Smooth muscle cell (in vitro differentiated cells): ENCODE measurements around the gene ABLIM2. TPM values are rescaled to one million over a fixed set of nuclear protein-coding genes. Genes with fewer than 3 reads are reported as not detected.

ENCODE experiments used
- DNase-seq: peaks from one replicate; lab custom pipeline; 2025; ENCODE audit not compliant: unreplicated experiment; lab: John Stamatoyannopoulos, UW
- H2AFZ ChIP-seq: fragments of 200-600 bp; sonication (generic); 2 replicates; pipeline ENCODE4 v1.6.0; 2016; ENCODE audit warnings: antibody characterized with exemption, low read depth, mild to moderate bottlenecking
- H3F3A ChIP-seq: fragments of 200-600 bp; sonication (generic); 2 replicates; pipeline ENCODE4 v1.6.0; 2017; ENCODE audit warnings: antibody characterized with exemption, low read depth
- H3K27ac ChIP-seq: fragments of 200-600 bp; sonication (generic); 2 replicates; pipeline ENCODE4 v1.5.1; 2016; ENCODE audit warnings: low read depth, mild to moderate bottlenecking
- H3K27me3 ChIP-seq: fragments of 200-600 bp; sonication (generic); 2 replicates; pipeline ENCODE4 v1.6.1; 2016; ENCODE audit warnings: low read depth, mild to moderate bottlenecking
- H3K36me3 ChIP-seq: fragments of 200-600 bp; sonication (generic); 2 replicates; pipeline ENCODE4 v1.5.1; 2016; ENCODE audit warnings: low read depth
- H3K4me1 ChIP-seq: fragments of 200-600 bp; sonication (generic); 2 replicates; pipeline ENCODE4 v1.5.1; 2016; ENCODE audit warnings: low read depth
- H3K4me2 ChIP-seq: fragments of 200-600 bp; sonication (generic); 2 replicates; pipeline ENCODE4 v1.6.0; 2016; ENCODE audit warnings: mild to moderate bottlenecking
- H3K4me3 ChIP-seq: fragments of 200-600 bp; sonication (generic); 2 replicates; pipeline ENCODE4 v1.5.1; 2016; ENCODE audit warnings: mild to moderate bottlenecking
- H3K79me2 ChIP-seq: fragments of 200-600 bp; sonication (generic); 2 replicates; pipeline ENCODE4 v1.6.0; 2016; ENCODE audit warnings: low read depth, mild to moderate bottlenecking
- H3K9ac ChIP-seq: fragments of 200-600 bp; sonication (generic); 2 replicates; pipeline ENCODE4 v1.6.0; 2016; ENCODE audit warnings: low read depth
- H3K9me3 ChIP-seq: fragments of 200-600 bp; sonication (generic); replicated peaks from 2 replicates; pipeline ENCODE4 v1.5.1; 2016; ENCODE audit warnings: low read depth
- H4K20me1 ChIP-seq: fragments of 200-600 bp; sonication (generic); 2 replicates; pipeline ENCODE4 v1.6.0; 2016; ENCODE audit warnings: low read depth
- WGBS: methylation state at CpG from one replicate; pipeline ENCODE4 v1.1.7; 2016; ENCODE audit warnings: low lambda C conversion rate; 5-methylcytosine and 5-hydroxymethylcytosine counted together
- polyA plus RNA-seq: library from polyadenylated mRNA; unstranded; fragments of >200 nt; fragmentation: Nextera tagmentation; extraction: Ambion mirVana; gene quantifications from 2 replicates; pipeline ENCODE4 v1.2.1, GENCODE V29; 2016
- total RNA-seq: library from RNA; depleted of rRNA; stranded (reverse); fragments of >200 nt; gene quantifications from 2 replicates; pipeline ENCODE4 v1.2.3, GENCODE V29; 2014
- TF ChIP-seq, protein P1 (sequence below): fragments of 200-600 bp; sonication (generic); IDR thresholded peaks from 2 replicates; pipeline ENCODE4 v1.5.1; 2017; ENCODE audit warnings: borderline replicate concordance, mild to moderate bottlenecking, antibody characterized with exemption; ENCODE audit not compliant: insufficient read depth, poor library complexity, severe bottlenecking

Gene ABLIM2
- total and polyA plus RNA-seq, 2 experiments from 2014 or later = 0.08 TPM; not detected in 1

DNA sequence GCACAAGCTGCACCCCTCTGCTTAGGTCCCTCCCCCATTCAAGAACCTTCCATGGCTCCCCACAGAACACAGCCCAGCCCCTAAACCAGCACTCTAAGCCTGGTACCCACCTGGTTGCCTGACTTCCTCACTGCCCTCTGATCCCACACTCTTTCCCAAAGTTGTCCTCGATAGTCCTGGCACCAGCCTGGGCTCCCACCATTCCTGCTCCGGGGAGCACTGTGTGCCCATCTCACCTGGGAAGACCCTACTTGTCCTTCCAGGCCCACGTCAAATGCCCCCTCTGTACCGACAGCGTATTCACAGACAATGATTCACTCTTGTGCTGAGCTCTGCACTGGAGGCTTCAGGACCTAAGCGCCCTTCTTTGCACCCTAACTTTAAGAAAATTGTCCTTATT, 40.1 kb downstream of the ABLIM2 start:
- DNase-seq = no peak
- H2AFZ ChIP-seq = no peak overlapping the region
- H3K27ac ChIP-seq = no peak overlapping the region
- no peaks in the 10 kb centered on the region for H3K27me3 ChIP-seq
- H3K4me1 ChIP-seq = no peaks in the 10 kb centered on the region
- WGBS = 93% methylated on average over 6 of the region's 6 CpGs
- no peaks in the 10 kb centered on the region for H3F3A ChIP-seq
- no peak overlapping the region for H3K4me2 ChIP-seq
- H3K9ac ChIP-seq = no peak overlapping the region
- no peaks in the 10 kb centered on the region for H3K79me2 ChIP-seq
- H3K36me3 ChIP-seq = no peaks in the 10 kb centered on the region
- H4K20me1 ChIP-seq = no peaks in the 10 kb centered on the region
- H3K4me3 ChIP-seq = no peak overlapping the region
- TF ChIP-seq, protein P1, sequence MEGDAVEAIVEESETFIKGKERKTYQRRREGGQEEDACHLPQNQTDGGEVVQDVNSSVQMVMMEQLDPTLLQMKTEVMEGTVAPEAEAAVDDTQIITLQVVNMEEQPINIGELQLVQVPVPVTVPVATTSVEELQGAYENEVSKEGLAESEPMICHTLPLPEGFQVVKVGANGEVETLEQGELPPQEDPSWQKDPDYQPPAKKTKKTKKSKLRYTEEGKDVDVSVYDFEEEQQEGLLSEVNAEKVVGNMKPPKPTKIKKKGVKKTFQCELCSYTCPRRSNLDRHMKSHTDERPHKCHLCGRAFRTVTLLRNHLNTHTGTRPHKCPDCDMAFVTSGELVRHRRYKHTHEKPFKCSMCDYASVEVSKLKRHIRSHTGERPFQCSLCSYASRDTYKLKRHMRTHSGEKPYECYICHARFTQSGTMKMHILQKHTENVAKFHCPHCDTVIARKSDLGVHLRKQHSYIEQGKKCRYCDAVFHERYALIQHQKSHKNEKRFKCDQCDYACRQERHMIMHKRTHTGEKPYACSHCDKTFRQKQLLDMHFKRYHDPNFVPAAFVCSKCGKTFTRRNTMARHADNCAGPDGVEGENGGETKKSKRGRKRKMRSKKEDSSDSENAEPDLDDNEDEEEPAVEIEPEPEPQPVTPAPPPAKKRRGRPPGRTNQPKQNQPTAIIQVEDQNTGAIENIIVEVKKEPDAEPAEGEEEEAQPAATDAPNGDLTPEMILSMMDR = no peak
- H3K9me3 ChIP-seq = no peaks in the 10 kb centered on the region

DNA sequence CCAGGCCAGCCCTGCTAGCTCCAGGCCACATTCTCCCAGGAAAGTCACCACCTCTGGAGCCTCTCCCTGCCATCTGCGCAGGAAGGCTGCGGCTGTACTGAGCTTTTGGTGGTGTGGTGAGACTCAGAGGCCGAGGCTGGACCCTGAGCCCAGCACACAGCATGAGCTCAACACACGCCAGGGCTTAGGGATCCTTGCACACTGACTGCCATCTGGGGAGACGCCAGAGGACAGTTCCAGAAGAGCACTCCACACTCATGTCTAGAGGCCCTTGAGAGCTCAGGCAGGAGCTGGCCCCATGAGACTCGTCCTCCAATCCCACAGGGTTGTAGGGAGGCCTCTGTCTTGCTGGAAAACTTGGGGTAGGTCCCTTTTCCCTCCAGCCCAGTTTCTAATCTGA, 40.6 kb downstream of the ABLIM2 start:
- TF ChIP-seq, protein P1 = no peak
- Histone ChIP-seq H3K36me3 (no peaks in the 10 kb centered on the region), H3K79me2 (no peaks in the 10 kb centered on the region), H3K4me1 (no peaks in the 10 kb centered on the region), H3F3A (no peaks in the 10 kb centered on the region), H3K27me3 (no peaks in the 10 kb centered on the region), H3K27ac (no peak overlapping the region), H4K20me1 (no peaks in the 10 kb centered on the region), H2AFZ (no peak overlapping the region), H3K4me2 (no peak overlapping the region), H3K4me3 (no peak overlapping the region), H3K9ac (no peak overlapping the region), H3K9me3 (no peaks in the 10 kb centered on the region)
- 88% methylated on average over 6 of the region's 6 CpGs for WGBS
- DNase-seq = no peak

- Histone ChIP-seq H3K27me3 (no peaks in the 10 kb centered on the region), H3K27ac (no peak overlapping the region), H3K4me3 (no peak overlapping the region), H3K36me3 (no peaks in the 10 kb centered on the region), H3K79me2 (no peaks in the 10 kb centered on the region), H3K9me3 (no peaks in the 10 kb centered on the region), H3K4me2 (no peak overlapping the region), H2AFZ (no peak overlapping the region), H4K20me1 (no peaks in the 10 kb centered on the region), H3F3A (no peaks in the 10 kb centered on the region), H3K4me1 (no peaks in the 10 kb centered on the region), H3K9ac (no peak overlapping the region)
- TF ChIP-seq, protein P1 = no peak
- 56% methylated on average over 4 of the region's 4 CpGs for WGBS
- no peak for DNase-seq
Observed at GRCh38 chr4:8117278-8117682, 41.3 kb downstream of the ABLIM2 start.

GRCh38 chr4:8115916-8116315, 42.7 kb downstream of the ABLIM2 start:
- Histone ChIP-seq H3K27me3 (peaks cover 2% of the 10 kb centered on the region), H3K4me3 (no peak overlapping the region), H3K9me3 (no peaks in the 10 kb centered on the region), H3K4me1 (no peaks in the 10 kb centered on the region), H3K4me2 (no peak overlapping the region), H4K20me1 (no peaks in the 10 kb centered on the region), H2AFZ (no peak overlapping the region), H3K9ac (no peak overlapping the region), H3K79me2 (no peaks in the 10 kb centered on the region), H3K27ac (no peak overlapping the region), H3F3A (no peaks in the 10 kb centered on the region), H3K36me3 (no peaks in the 10 kb centered on the region)
- TF ChIP-seq, protein P1 = no peak
- DNase-seq = no peak
- 82% methylated on average over 8 of the region's 8 CpGs for WGBS
